LNCaP clone FGC (cell line): ENCODE measurements around the gene SLC22A8.

Source experiments
- DNase-seq: peaks from one replicate; pipeline ENCODE4 v3.0.0-alpha.2; 2011; ENCODE audit warnings: low read depth
- H3K4me3 ChIP-seq: 2 replicates; pipeline ENCODE4 v1.5.1; 2011; ENCODE audit warnings: mild to moderate bottlenecking, low read depth, low read length, control low read depth
- TF ChIP-seq, protein P1 (sequence below): IDR thresholded peaks from 2 replicates; pipeline ENCODE4 v1.5.1; 2012; ENCODE audit warnings: mild to moderate bottlenecking; ENCODE audit not compliant: control insufficient read depth, insufficient read depth; ENCODE audit errors: extremely low read depth

Gene SLC22A8

GRCh38 chr11:63010934-63011439 is 4.7 kb downstream of the SLC22A8 start:
- TF ChIP-seq, protein P1, sequence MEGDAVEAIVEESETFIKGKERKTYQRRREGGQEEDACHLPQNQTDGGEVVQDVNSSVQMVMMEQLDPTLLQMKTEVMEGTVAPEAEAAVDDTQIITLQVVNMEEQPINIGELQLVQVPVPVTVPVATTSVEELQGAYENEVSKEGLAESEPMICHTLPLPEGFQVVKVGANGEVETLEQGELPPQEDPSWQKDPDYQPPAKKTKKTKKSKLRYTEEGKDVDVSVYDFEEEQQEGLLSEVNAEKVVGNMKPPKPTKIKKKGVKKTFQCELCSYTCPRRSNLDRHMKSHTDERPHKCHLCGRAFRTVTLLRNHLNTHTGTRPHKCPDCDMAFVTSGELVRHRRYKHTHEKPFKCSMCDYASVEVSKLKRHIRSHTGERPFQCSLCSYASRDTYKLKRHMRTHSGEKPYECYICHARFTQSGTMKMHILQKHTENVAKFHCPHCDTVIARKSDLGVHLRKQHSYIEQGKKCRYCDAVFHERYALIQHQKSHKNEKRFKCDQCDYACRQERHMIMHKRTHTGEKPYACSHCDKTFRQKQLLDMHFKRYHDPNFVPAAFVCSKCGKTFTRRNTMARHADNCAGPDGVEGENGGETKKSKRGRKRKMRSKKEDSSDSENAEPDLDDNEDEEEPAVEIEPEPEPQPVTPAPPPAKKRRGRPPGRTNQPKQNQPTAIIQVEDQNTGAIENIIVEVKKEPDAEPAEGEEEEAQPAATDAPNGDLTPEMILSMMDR: no peak
- no peak for DNase-seq
- H3K4me3 ChIP-seq: no peak overlapping the region

DNA sequence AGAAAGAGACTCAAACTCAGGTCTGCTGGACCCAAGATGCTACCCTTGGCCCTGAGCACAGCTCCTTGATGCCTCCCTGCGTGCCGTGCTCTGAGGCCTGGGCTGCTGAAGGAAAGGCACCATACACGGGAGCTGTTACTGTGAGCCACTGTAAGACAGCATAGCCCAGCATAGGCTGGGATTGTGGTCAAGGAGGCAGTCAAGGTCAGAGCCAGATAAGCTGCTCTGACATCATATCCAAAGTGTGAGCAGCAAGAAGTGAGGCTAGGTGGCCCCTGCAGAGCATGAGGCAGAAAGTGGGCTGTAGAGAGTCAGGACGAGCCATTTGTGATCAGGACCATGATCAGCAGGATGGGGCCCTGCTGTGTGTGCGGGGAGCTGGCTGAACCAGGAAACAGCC is 7.7 kb downstream of the SLC22A8 start:
- TF ChIP-seq, protein P1: no peak
- H3K4me3 ChIP-seq: no peak overlapping the region
- DNase-seq: no peak

GRCh38 chr11:63001456-63001855 is 14.2 kb downstream of the SLC22A8 start:
- no peak overlapping the region for H3K4me3 ChIP-seq
- no peak for DNase-seq
- TF ChIP-seq, protein P1: no peak

GRCh38 chr11:62999649-63000048 is 16.0 kb downstream of the SLC22A8 start:
- peak; percentile 11 for DNase-seq
- TF ChIP-seq, protein P1: no peak
- no peak overlapping the region for H3K4me3 ChIP-seq

DNA sequence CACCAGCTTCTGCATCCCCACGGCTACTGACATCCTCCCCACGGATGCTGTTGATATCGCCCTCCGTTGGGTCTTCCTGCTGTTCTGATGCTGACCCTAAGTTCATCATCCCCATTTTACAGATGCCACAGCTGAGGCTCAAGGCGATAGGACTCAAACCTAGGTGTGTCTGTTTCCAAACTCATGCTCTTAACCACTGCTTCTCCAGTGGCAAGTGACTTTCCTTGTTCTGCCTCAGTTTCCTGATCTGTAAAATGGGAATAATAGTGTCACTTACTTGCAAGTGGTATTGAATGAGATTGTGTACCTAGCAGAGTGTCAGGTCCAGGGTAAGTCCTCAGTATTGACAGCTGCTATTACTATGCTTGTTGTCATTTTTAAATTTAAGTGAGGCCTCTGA is 16.5 kb downstream of the SLC22A8 start:
- no peak for DNase-seq
- H3K4me3 ChIP-seq: no peak overlapping the region
- TF ChIP-seq, protein P1: no peak

DNA sequence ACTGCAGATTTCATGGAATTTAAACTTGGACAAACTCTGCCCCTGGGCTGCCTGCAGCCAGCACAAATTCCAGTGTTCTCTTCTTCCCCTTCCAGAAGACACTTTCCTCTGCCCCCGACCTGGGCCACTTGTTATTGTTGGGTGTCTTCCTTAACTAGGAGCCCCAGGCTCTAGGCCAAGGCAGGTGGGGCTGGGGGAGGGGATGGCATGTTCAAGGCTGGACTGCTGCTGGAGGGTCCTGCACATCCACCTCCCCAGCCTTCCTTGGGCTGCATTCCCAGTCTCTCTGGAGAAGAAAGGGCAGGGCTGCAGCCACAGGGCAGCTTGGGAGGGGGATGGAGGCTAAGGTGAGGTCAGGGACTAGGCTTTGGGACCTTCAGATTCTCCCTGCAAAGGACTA is 19.4 kb downstream of the SLC22A8 start:
- no peak for DNase-seq
- no peak overlapping the region for H3K4me3 ChIP-seq
- TF ChIP-seq, protein P1: no peak

GRCh38 chr11:62994775-62995174 is 20.9 kb downstream of the SLC22A8 start:
- no peak for DNase-seq
- no peak overlapping the region for H3K4me3 ChIP-seq
- TF ChIP-seq, protein P1: no peak
